NB4 (cell line): Measurements from ENCODE around the gene PIPOX.

Source experiments
- MYC ChIP-seq: IDR thresholded peaks from 2 replicates; pipeline ENCODE4 v1.6.1; 2011; ENCODE audit warnings: low read depth, low read length
- POLR2A ChIP-seq: IDR thresholded peaks from 2 replicates; pipeline ENCODE4 v1.6.1; 2011; ENCODE audit warnings: mild to moderate bottlenecking; ENCODE audit not compliant: insufficient read length; ENCODE audit errors: extremely low read depth
- TF ChIP-seq, protein P1 (sequence below): IDR thresholded peaks from one replicate; pipeline ENCODE4 v1.5.1; 2012; ENCODE audit warnings: low read depth, low read length
- TF ChIP-seq, protein P2 (sequence below): IDR thresholded peaks from 2 replicates; pipeline ENCODE4 v1.6.1; 2011; ENCODE audit warnings: low read depth, low read length

DNA sequence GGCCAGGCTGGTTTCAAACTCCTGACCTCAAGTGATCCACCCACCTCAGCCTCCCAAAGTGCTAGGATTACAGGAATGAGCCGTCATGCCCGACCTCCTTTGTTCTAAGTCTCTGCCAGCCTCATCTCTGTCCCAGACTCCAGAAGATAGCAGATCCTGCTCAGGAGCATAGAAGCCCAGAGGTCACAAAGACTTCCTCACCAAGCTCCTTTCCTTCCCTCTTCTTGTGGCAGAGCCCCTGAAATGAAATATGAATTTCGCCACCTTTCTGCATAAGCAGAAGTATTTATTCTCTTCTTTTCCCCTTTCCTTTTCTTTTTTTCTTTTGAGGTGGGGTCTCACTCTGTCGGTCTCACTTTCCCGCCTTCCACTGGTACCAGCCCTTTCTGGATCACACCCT, 11.5 kb upstream of the PIPOX start:
- TF ChIP-seq, protein P1, sequence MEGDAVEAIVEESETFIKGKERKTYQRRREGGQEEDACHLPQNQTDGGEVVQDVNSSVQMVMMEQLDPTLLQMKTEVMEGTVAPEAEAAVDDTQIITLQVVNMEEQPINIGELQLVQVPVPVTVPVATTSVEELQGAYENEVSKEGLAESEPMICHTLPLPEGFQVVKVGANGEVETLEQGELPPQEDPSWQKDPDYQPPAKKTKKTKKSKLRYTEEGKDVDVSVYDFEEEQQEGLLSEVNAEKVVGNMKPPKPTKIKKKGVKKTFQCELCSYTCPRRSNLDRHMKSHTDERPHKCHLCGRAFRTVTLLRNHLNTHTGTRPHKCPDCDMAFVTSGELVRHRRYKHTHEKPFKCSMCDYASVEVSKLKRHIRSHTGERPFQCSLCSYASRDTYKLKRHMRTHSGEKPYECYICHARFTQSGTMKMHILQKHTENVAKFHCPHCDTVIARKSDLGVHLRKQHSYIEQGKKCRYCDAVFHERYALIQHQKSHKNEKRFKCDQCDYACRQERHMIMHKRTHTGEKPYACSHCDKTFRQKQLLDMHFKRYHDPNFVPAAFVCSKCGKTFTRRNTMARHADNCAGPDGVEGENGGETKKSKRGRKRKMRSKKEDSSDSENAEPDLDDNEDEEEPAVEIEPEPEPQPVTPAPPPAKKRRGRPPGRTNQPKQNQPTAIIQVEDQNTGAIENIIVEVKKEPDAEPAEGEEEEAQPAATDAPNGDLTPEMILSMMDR, result no peak
- TF ChIP-seq POLR2A (no peak), MYC (no peak)
- TF ChIP-seq, protein P2, sequence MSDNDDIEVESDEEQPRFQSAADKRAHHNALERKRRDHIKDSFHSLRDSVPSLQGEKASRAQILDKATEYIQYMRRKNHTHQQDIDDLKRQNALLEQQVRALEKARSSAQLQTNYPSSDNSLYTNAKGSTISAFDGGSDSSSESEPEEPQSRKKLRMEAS, result no peak
